Right renal pelvis (tissue), 4 donors: Measurements from ENCODE around the gene GLYATL2. TPM values are rescaled to one million over a fixed set of nuclear protein-coding genes. Genes with fewer than 3 reads are reported as not detected.

ENCODE experiments used
- DNase-seq, 4 donors: peaks; one replicate each; pipeline ENCODE4 v3.0.0-alpha.2; 2013; ENCODE audit warnings: low read depth in 4 of 4, low spot score in 3 of 4, missing footprints in 1 of 4
- polyA plus RNA-seq, 4 donors: library from polyadenylated mRNA; unstranded; fragments of 120-200 nt; gene quantifications; one replicate each; pipeline ENCODE4 v1.2.1, GENCODE V29; 2013; ENCODE audit not compliant: insufficient read length in 4 of 4

Gene GLYATL2, protein sequence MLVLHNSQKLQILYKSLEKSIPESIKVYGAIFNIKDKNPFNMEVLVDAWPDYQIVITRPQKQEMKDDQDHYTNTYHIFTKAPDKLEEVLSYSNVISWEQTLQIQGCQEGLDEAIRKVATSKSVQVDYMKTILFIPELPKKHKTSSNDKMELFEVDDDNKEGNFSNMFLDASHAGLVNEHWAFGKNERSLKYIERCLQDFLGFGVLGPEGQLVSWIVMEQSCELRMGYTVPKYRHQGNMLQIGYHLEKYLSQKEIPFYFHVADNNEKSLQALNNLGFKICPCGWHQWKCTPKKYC
- 1 to 10 TPM; 1.7 to 2.3 (median 2.0) TPM for polyA plus RNA-seq

DNA sequence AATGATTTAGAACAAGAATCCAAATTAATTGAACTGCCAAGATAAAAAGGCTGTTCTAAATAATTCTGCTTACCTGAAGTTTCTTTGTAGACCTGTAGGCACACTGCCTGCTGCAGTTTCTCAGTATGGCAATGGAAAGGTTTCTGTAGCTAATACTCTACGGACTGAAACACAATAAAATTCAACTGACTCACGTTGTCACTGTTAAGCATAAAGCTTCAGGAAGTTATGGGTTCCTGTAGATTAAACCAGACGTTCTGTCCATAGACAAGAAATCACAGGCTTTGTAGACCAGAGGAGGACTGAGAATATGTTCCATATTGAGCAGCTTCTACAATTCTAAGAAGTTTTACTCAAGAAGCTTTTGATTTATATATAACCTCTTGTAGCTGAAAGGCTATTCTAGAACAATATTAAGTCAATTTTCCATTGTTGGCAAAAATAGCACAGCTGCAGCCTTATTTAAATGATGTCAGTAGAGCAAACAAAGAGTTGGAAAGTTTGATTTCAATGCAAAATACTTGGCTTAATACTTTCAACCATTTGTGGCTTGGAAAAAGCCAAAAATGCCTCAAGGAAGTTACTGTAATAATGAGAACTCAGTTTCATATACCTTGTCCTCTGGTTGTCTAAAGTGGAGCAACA lies at the start of gene GLYATL2:
TSS of gene GLYATL2 (minus strand) at position 344 of the 645 bp plus-strand sequence. CDS start 5,092 bp downstream, outside the sequence.
- DNase-seq: no peak

DNA sequence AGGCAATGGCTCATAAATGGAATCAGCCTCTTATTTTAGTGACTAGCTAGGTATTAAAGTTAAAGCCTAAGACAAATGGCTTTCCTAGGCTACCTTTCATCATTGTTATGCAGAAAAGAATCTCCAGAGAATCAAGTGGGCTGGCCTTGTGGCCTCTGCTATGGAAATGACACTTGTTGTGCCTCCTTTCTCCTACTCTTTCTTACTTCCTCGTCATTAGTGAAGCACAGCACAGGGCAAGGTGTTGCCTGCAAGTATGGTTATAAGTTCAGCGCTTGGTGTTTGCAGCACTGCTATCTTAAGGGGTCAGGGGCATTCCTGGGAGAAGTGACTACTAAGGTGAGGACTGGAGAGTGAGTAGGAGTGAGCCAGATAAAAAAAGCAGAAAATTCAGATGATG lies 49.4 kb upstream of the GLYATL2 start:
- DNase-seq: no peak

DNA sequence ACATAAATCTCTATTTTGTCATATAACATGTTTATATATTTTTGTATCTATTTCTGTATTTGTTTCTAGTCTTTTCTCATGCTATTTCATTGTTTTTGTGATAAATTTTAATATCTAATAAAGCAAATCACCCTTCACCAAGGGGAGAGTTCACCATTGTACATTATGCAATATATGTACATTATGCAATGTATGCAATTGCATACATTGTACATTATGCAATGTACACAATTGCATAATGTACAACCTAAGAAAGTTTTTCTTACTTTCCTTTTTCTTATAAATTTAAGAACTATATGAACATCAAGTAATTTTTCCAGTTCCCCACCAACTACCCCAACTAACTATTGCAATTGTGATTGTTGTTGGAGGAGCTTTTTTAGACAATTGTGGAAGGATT lies 44.1 kb upstream of the GLYATL2 start:
- DNase-seq: no peak

DNA sequence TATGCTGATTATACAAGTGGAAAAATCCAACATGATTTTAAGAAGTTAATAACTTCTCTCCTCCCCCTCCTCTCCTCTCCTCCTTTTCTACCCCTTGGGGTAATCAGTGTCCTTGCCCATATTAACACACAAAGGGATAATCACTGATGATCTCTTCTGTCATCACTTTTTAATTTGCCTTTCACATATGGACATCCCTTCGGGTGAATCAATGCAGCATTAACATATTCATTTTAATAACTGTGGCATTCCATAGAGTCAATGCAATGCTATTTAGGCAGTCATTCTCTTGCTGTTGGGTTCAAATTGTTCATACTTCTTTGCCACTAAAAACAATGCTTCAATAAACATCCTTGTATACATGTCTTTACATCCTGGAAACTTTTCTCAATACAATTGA lies 42.9 kb upstream of the GLYATL2 start:
- no peak for DNase-seq

DNA sequence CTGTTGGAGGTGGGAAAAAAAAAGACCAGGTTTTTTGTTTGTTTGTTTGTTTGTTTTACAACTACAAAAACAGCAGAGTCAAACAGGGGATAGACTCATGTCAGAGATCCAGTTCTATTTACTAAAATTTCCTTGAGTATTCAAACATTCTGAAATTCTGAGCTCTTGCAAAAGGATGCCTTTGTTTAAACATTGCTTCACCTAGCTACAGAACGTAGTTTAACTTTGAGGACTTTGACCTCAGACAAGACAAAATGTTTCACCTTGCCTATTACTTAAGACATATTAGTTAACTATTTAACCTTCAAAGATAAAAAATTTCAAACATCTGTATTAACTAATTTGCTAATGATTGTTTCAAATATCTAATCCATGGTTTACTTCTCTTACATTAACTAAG lies 36.1 kb upstream of the GLYATL2 start:
- no peak for DNase-seq

DNA sequence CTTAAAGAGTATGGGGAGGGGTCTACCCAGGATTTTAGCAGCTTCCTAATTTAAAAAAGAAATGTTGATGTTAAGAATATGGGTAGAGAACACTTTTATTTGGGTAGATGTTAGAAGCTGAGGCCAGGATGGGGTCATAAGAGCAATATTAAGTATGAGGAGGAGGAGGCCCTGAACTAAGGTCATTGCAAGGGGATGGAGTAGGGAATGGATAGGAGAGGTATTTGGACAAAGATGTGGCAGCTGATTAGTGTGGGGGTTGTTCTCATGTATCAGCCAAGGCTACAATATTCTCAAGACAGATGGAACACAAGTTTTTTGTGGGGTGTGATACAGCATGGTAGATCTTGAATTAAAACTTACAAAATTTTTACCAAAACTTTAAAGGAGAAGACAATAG lies 35.7 kb upstream of the GLYATL2 start:
- DNase-seq: no peak

DNA sequence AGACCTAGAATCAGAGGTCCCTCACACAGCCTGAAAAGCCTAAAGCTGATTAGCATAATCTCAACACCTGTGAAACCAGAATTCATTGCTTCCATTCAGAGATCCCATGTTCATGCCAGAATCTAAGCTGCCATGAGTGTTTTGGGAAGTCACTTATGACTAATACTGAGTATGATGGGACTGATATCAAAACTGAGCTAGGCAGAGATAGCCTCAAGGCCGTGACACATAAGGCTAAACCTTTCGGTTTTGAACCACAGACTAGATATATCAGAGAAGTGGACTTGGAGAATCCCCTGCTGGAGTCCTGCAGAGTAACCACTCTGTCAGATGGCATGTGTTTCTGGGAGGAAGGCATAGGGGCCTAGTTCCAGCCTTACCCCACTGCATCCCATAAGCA lies 23.1 kb upstream of the GLYATL2 start:
- DNase-seq: no peak

DNA sequence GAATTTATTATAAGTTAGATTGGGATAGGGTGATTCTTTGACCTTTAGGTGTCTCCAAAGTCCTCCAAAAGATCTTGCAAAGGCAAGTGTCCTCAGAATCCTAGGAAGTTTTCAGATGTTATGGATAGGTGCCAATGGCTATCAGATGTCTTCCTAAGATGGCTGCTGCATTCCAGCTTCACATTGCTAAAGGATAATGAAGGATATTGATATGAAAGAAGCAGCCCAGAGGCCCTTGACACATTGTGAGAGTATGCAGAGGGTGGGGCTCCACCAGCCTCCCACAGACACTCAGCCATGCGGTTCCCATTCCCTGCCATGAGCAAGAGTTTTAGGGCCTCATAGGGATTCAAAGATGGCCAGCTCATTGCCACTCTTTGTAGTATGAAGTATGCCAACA lies 22.3 kb upstream of the GLYATL2 start:
- no peak for DNase-seq

DNA sequence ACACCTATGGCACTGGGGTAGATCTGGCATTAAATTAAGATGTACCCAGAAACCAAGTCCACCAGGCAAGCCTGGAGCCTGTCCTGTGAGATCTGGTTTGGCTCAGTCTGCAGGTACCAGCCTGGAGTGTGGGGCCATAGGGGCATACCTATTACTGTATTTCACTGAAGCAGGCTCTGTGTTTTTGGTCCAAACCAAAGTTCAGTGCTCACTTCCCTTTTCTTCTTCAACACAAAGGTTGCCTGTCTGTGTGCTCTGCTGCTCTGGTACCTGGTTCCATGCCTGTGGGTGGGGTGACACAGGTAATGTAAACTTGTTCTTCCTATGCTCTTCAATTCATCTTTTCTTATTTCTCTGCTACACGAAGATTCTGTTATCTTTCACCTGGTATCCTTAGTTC lies 19.8 kb upstream of the GLYATL2 start:
- DNase-seq: no peak

DNA sequence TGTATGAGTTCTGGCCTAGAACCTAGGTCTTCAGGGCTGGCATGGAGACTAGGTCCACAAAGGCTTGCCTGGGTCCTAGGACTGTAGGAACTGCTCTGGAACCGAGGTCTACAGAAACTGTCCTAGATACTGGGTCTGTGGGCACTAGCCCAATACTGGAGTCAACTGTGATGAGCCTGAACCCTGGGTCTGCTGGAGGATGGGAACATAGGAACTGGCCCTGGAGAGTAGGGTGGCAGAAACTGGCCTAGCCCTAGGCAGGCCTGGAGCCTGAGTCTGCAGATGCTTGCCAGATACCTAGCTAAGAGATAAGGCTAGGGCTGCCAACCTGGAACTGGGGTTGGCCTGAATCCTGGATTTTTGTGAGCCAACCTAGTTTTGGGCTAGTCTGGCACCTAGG lies 19.2 kb upstream of the GLYATL2 start:
- DNase-seq: no peak

DNA sequence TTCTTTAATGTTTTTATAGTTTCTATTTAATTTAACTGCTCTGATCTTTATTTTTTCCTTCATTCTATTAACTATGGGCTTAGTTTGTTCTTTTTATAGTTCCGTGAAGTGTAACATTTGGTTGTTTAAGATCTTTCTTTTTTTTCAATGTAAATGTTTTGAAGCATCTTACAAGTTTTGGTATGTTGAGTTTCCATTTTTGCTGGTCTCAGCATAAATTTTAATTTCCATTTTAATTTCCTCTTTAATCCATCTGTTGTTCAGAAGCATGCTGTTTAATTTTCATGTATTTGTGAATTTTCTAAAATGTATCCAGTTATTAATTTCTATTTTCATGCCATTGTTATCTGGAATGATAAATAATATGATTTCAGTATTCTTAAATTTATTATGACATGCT lies 17.0 kb upstream of the GLYATL2 start:
- DNase-seq: no peak

DNA sequence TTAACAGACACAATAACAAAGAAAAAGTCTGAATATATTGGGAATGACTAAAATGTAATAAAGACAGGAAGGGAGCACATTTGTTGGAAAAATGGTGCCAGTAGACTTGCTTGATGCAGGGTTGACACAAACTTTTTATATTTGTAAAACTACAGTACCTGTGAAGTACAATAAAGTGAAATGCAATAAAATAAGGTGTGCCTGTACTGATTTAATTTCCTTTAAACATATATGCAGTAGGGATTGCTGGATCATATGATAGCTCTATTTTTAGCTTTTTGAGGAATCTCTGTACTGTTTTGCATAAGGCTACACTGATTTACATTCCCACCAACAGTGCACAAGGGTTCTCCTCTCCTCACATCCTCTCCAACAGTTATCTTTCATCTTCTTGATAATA lies 12.3 kb upstream of the GLYATL2 start:
- no peak for DNase-seq

DNA sequence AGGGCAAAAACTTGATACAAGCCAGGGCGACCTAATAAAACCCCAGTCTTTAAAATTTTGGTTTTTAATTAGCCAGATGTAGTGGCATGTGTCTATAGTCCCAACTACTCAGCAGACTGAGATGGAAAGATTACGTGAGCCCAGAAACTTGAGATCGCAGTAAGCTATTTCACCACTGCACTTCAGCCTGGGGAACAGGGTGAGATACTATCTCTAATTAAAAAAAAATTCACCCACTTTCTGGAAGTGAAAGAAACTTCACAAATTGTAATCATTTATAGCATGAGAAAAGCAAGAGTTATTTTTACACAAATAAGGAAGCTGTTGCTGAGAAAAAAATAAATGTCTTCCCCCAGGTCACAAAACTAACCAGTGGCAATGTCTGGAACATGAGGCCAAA lies 882 bp upstream of the GLYATL2 start:
- DNase-seq: no peak

DNA sequence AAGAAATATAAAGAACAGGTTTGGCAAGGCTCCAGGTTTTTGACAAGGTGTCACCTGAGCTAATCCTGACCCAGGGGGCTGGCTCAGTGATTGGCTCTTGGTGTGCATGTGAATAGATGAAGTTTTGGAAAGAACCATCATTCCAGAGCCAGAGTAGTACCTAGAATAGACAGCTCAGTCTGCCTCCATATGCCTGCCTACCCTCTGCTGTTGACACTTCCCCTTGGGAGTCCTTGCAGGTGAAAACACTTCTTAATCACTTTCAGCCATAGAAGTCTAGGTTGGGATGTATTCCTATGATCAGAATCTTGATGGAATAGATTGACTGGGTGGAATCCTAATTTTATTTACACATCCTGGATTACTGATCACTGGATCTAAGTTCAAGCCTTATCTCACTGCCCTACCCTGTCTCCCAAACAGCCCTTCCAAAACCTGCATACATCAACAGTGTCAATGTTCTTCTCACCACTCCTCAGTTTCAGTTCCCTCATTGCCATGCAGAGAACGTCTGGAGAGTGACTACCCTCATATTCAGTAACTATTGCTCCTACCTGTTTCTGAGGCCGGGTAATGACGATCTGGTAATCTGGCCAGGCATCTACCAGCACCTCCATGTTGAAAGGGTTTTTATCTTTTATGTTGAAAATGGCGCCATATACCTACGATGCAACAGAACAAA lies 6.7 kb downstream of the GLYATL2 start:
- no peak for DNase-seq

DNA sequence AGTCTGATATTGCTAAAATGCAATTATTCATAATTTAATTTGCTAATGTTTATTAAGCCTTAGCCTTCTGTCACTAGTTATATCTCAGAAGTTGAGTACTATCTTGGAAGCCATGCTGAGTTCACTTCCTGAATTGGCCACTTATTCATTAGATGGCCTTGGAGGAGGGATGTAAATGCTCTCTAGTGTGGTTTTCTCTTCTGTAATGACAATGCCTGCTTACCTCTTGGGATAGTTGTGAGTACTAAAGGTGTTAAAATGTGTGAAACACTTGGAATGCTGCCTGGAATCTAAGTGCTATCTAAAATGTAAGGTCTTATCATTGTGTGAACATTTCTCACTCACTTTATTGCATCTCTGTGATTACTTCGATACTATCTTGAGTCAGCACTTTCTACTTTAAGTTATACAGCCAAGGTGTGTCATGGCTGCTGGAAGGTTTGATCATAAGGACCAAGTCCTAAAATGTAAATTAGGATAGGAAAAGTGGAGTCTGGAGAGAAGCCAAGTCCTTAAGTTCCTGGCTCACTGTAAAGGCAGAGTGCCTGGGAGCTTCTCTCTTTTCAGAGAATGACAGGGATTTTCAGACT lies 12.4 kb downstream of the GLYATL2 start:
- no peak for DNase-seq

DNA sequence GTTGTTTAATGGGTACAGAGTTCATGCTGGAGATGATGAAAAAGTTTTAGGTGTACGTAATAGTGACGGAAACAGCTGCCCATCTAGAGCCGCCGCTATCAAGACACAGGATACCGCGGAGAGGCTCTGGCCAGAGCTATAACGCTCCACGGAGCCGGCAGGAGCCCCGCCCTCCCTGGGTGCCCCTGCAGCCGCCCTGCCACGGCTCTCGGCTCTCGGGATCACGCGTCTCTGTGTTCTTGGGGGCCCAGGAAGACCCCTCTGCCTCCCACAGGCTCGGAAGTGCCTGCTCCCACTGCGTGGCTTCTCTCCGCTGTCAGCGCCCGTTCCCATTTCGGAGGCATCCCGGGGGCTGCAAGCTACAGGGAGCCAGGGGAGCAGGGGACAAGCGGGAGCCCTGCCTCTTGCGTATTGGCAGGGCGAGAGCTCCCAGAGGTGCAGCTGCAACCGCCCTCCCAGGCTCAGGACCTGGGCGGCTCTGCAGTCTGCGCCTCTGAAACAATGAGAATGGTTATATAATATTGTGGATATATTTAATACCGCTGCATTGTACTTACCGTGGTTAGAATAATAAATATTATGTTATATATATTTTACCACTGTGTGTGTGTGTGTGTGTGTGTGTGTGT lies 13.7 kb downstream of the GLYATL2 start:
- no peak for DNase-seq

DNA sequence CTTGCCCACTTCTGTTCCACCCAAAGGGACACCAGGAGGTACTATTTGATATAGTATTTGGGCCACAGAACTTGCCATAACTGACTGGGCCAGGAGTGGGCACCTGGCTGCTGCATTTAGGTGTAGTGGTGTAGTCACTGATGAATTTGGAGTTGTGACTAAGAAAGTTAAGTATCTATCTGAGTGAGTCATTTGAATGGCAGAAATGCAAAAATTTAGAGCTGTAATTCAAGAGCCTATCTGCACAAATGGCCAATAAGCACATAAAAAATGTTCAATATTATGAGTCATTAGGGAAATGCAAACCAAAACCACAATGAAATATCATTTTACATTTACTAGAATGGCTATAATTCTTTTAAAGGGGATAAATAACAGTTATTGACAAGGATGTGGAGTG lies 14.7 kb downstream of the GLYATL2 start:
- no peak for DNase-seq

DNA sequence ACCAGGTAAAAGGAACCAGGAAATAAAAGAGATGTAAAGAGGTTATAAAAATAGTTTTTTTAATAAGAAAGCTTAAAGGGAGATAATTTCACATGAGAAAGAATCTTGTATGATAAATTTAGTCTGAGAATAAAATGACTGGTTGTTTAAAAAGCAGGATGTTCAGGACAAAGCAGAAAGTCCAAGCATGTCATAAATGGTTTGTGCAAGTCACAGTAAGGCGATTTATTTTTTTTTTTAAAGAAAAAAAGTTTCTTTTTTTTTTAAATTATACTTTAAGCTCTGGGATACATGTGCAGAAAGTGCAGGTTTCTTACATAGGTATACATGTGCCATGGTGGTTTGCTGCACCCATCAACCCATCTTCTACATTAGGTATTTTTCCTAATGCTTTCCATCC lies 30.8 kb downstream of the GLYATL2 start:
- DNase-seq: no peak

DNA sequence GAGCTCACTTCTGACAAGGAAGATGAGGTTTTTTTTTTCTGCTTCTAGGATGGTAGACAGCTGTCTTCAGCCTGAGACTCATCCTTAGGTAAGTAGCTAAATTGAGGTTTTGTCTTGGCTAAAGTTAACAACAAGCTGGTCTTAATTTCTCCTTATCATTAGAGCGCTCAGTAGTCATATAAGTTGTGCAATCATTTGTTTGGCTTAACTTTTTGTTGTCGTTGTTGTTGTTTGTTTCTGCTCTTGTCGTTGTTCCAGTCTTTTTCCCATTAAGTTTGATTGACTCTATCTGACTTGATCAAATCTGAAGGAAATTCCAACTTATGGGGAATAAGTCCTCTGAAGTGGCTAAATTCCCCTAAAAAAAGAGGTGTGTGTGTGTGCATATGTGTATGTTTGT lies 33.0 kb downstream of the GLYATL2 start:
- no peak for DNase-seq

DNA sequence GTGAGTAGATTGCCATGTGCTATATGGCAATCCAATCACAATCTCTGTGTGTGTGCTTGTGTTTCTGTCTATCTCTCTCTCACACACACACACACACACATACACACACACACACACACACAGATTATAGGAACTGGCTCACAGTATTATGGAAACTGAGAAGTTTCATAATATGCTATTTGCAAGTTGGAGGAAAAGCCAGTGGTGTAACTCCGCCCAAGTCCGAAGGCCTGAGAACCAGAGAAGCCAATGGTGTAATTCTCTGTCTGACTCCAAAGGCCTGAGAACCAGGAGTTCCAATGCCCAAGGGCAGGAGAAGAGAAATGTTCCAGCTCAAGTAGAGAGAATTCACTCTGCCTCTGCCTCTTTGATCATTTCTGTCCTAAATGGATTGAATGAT lies 37.2 kb downstream of the GLYATL2 start:
- DNase-seq: no peak

DNA sequence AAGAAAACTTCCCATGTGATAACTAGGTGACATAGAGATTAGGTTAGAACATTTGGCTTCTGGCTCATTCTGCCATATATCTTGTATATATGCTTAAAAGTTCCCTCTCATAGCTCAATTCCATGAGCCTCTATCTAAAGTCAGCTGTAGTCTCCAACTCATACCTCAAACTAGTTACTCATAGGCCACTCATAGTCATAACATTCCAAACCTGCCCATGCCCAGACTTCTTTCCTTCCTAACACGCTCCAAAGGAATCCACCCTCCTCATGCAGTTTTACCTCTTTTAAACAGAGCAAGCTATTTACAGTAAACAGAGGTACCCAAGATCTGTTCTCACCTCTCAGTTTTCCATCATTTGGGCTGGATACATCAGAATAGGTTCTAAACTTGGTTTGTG lies 39.4 kb downstream of the GLYATL2 start:
- DNase-seq: no peak
